ENCODE data around the gene MADCAM1. TPM values are rescaled to one million over a fixed set of nuclear protein-coding genes. Genes with fewer than 3 reads are reported as not detected.

MADCAM1 gene
- total and polyA plus RNA-seq, 2 of the 8 experiments (the other 6 are each of a cell fraction or from before 2014, with no cell fraction given): 2.3 to 3.0 TPM

- no peak for TF ChIP-seq TCF12 (IDR thresholded peaks at IDR 0.05; ENCODE audit: low read depth, low read length)
- no peak for TF ChIP-seq SIX5 (IDR thresholded peaks at IDR 0.05; ENCODE audit: low read depth, low read length)
- 0 out of 2 replicates have a peak, but pooled peaks have one; percentile 22 for TF ChIP-seq TBP (IDR thresholded peaks at IDR 0.05; ENCODE audit: low read depth, low read length)
- TF ChIP-seq EZH2 (IDR thresholded peaks at IDR 0.05; ENCODE audit: low read depth, low read length, severe bottlenecking): no peak
- TF ChIP-seq NRF1 (IDR thresholded peaks at IDR 0.05; ENCODE audit: low read depth, low read length): peak; percentile 76
- TF ChIP-seq CHD7 (IDR thresholded peaks at IDR 0.05; ENCODE audit: insufficient replicate concordance, low read length): no peak
- no peak for TF ChIP-seq SUZ12 (IDR thresholded peaks at IDR 0.05; ENCODE audit: low read length)
- no peak for TF ChIP-seq SP2 (IDR thresholded peaks at IDR 0.05; ENCODE audit: low read length)
- TF ChIP-seq YY1 (IDR thresholded peaks at IDR 0.05; ENCODE audit: low read depth, low read length): no peak; the same call in 1 of the 2 replicates
- no peak for TF ChIP-seq TEAD4 (IDR thresholded peaks at IDR 0.05; ENCODE audit: low read depth, low read length)
- TF ChIP-seq POU5F1 (IDR thresholded peaks at IDR 0.05; ENCODE audit: low read depth, low read length): no peak
Measured at GRCh38 chr19:506404-507285, 10.4 kb downstream of the MADCAM1 start (continued).
